ENCODE results near the gene ARF3.

DNA sequence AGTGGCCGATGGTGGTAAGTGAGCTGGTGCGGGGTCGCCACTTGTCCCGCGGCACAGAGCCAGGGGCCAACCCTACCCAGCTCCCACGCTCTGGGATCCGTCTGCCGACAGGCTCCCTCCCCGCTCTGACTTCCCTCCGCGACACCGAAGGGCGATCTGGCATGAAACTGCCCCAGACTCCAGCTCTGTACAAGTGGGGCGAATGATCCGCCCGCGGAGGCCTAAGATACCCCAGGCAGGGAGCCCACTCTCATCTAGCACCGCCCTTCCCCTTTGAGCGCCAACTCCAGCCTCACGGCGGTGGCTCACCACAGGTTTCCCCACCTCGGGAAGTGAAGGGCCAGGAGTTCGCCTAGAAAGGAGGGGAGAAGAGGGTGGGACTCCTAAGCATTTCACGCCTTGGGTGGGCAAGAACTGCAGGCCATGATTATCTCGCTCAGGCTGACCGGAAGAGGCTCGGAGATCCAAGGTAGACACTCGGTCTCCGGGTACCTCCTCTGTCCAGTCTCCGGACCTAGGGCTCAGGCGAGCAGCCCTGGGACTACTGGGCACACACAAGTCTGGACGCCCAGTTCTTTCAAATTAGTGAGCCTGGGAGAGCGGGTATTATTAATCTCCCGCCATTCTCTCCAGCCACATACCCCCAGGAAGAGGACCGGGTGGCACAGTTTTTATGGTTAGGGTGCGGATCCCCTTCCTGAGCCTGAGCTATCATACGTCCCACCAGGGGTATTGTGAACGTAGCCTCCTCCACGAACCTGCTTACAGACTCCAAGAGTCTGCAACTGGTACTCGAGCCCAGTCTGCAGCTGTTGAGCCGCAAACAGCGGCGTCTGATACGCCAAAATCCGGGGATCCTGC, 21.7 kb upstream of the ARF3 start:
- TF ChIP-seq, protein P1, sequence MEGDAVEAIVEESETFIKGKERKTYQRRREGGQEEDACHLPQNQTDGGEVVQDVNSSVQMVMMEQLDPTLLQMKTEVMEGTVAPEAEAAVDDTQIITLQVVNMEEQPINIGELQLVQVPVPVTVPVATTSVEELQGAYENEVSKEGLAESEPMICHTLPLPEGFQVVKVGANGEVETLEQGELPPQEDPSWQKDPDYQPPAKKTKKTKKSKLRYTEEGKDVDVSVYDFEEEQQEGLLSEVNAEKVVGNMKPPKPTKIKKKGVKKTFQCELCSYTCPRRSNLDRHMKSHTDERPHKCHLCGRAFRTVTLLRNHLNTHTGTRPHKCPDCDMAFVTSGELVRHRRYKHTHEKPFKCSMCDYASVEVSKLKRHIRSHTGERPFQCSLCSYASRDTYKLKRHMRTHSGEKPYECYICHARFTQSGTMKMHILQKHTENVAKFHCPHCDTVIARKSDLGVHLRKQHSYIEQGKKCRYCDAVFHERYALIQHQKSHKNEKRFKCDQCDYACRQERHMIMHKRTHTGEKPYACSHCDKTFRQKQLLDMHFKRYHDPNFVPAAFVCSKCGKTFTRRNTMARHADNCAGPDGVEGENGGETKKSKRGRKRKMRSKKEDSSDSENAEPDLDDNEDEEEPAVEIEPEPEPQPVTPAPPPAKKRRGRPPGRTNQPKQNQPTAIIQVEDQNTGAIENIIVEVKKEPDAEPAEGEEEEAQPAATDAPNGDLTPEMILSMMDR (conservative IDR thresholded peaks at IDR 0.05 in 1 of 2, IDR thresholded peaks at IDR 0.05 in 1 of 2; ENCODE audit: extremely low read depth in 1 of 2, insufficient read depth in 1 of 2, low read depth in 1 of 2, low read length in 2 of 2) = no peak
- peak; percentile 95 for TF ChIP-seq EZH2 (IDR thresholded peaks at IDR 0.05; ENCODE audit: borderline replicate concordance, low read length)

Data from mammary epithelial cell (primary cell).